Dermis lymphatic vessel endothelial cell (primary cell): ENCODE results near the gene PRRT3. TPM values are rescaled to one million over a fixed set of nuclear protein-coding genes. Genes with fewer than 3 reads are reported as not detected.

ENCODE experiments used
- total RNA-seq: library from RNA; depleted of rRNA; stranded (reverse); fragments of >200 nt; gene quantifications from 2 replicates; pipeline ENCODE4 v1.2.1, GENCODE V29; 2014

PRRT3 gene
- 0.52 and 0.54 TPM in 2 replicates for total RNA-seq

DNA sequence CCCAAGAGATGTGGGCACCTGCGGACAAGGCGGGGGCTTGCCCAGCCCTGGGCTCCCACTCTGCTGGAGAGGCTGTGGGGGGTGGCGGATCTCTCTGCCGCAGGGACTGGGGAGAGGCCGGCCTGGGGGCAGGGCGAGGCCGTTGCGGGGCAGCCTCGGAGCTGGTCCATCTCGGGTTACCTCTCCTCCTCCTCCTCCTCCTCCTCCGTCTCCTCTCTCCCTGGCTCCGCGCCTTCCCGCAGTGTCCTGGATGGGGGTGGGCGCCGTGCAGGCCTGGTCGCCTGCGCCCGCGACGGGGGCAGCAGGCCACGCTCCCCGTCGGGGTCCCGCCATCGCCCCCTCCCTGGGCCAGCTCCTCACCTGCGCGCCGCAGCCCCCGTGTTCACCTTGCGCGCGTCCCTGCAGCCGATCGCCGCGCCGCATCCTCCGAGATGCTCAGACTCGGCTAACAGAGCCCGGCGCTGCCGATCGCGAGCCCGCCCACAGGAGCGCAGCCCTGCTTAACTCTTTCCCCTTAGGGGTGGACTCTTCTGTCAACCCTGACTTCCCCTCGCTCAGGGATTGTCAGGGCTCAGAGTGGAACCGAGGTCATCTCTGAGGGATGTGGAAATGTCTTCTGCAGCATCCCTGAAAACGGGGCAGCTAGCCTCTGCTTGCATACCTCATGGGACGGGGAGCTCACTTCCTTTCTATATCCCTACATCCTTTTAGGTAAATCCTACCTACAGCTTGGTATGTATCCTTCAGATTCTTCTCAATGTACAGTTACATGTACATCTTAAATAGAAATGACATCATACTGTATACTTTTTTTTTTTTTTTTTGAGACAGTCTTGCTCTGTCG lies at the start of gene PRRT3:
PRRT3 (minus strand) TSS at position 447 of the 844 bp plus-strand sequence. CDS start 2,293 bp downstream, outside the sequence.

DNA sequence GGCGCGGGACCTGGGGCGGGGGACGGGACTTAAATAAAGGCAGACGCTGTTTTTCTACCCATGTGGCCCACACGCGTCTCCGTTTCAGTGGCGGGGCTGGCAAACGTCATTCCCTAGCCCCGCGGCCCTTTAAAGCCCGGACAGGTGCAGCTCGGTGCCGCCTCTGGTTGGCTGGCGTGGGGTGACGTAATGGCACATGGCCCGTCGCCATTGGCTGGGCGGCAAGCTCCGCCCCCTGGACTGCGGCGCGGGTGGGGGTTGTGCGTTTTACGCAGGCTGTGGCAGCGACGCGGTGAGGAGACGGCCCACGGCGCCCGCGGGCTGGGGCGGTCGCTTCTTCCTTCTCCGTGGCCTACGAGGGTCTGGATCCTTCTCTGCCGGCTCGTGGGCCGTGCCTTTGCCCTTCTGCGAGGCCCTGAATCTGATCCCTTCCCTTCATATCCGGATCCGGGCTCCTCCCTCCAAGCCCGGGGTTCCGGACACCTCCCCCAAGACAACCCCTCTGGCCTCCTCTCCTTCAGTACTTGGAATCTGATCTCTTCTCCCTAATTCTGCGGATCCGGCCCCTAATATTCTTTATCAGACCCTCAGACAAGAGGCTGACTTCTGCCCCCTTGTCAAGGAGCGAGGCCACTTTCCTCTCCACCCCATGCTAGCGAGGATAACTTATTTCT lies 18.5 kb downstream of the PRRT3 start, which contains the start of gene CRELD1:
CRELD1 (plus strand) TSS at position 274 of the 674 bp plus-strand sequence. CDS start 605 bp downstream, outside the sequence.

DNA sequence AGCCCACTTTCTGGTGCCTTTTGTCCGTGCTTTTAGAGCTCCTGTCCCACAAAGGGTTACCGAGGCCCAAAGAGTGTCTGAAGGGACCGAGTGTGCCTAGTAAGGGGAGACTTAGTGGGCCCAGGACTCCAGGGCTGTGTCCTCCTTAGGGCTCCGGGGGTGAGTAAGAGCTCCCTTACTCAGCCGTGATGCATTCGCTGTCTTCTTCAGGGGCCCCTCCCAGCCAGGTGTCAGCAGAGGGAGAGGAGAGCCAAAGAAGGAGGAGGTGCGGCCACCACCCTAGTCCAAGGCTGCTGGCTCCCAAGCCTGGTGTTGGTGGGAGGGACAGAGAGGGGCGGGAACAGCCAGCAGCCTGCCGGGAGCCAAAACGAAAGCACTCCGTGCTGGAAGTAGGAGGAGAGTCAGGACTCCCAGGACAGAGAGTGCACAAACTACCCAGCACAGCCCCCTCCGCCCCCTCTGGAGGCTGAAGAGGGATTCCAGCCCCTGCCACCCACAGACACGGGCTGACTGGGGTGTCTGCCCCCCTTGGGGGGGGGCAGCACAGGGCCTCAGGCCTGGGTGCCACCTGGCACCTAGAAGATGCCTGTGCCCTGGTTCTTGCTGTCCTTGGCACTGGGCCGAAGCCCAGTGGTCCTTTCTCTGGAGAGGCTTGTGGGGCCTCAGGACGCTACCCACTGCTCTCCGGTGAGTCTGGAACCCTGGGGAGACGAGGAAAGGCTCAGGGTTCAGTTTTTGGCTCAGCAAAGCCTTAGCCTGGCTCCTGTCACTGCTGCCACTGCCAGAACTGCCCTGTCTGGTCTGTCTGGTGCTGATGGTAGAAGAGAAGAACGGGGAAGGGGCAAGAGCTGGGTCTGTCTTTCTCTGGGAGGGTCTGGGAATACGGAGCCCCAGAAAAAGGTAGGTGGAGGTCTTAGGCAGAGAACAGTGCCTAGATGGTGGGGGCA lies 35.2 kb downstream of the PRRT3 start, which contains the start of gene IL17RC:
IL17RC (plus strand) TSS at position 365 of the 947 bp plus-strand sequence; CDS start at position 583, 218 bp downstream.

GRCh38 chr3:9902372-9903237 lies 49.6 kb downstream of the PRRT3 start, which contains the start of gene IL17RE:
Gene IL17RE, plus strand, starts transcription at chr3:9902848. Its CDS starts 85 bp downstream, at chr3:9902933.

Other genes with a start within 250 kb of the PRRT3 start
- not detected in 2 replicates for gene CPNE9, start 248.6 kb downstream of the PRRT3 start, total RNA-seq
- 14.6 and 19.1 TPM in 2 replicates for gene BRPF1, start 220.7 kb downstream of the PRRT3 start, total RNA-seq
- 11.9 and 14.4 TPM in 2 replicates for gene OGG1, start 202.5 kb downstream of the PRRT3 start, total RNA-seq
- 23.9 and 27.6 TPM in 2 replicates for gene CAMK1, start 182.5 kb downstream of the PRRT3 start, total RNA-seq
- gene TADA3, start 159.9 kb downstream of the PRRT3 start, total RNA-seq = 22.0 and 24.7 TPM in 2 replicates
- gene ARPC4, start 159.3 kb downstream of the PRRT3 start, total RNA-seq = 284 and 296 TPM in 2 replicates
- 5.8 and 6.0 TPM in 2 replicates for gene TTLL3, start 142.1 kb downstream of the PRRT3 start, total RNA-seq
- gene RPUSD3, start 108.4 kb downstream of the PRRT3 start, total RNA-seq = 14.1 and 18.9 TPM in 2 replicates
- not detected in 2 replicates for gene CIDEC, start 72.2 kb downstream of the PRRT3 start, total RNA-seq
- gene JAGN1, start 61.8 kb downstream of the PRRT3 start, total RNA-seq = 24.7 and 29.1 TPM in 2 replicates
- 0.09 and 0.11 TPM in 2 replicates for gene IL17RE, start 49.6 kb downstream of the PRRT3 start, total RNA-seq
- 17.4 and 20.3 TPM in 2 replicates for gene IL17RC, start 35.3 kb downstream of the PRRT3 start, total RNA-seq
- gene CRELD1, start 18.6 kb downstream of the PRRT3 start, total RNA-seq = 32.6 and 35.7 TPM in 2 replicates
- 44.8 and 46.2 TPM in 2 replicates for gene EMC3, start 34.4 kb upstream of the PRRT3 start, total RNA-seq
- gene FANCD2, start 74.0 kb upstream of the PRRT3 start, total RNA-seq = 5.0 and 5.8 TPM in 2 replicates
- not detected in 2 replicates for gene FANCD2OS, start 155.8 kb upstream of the PRRT3 start, total RNA-seq
- gene BRK1, start 163.3 kb upstream of the PRRT3 start, total RNA-seq = 150 and 172 TPM in 2 replicates
- 44.2 and 69.1 TPM in 2 replicates for gene VHL, start 189.4 kb upstream of the PRRT3 start, total RNA-seq
- gene IRAK2, start 212.5 kb upstream of the PRRT3 start, total RNA-seq = 39.2 and 61.1 TPM in 2 replicates